ENCODE results near the gene LRP11.

LRP11 gene

DNA sequence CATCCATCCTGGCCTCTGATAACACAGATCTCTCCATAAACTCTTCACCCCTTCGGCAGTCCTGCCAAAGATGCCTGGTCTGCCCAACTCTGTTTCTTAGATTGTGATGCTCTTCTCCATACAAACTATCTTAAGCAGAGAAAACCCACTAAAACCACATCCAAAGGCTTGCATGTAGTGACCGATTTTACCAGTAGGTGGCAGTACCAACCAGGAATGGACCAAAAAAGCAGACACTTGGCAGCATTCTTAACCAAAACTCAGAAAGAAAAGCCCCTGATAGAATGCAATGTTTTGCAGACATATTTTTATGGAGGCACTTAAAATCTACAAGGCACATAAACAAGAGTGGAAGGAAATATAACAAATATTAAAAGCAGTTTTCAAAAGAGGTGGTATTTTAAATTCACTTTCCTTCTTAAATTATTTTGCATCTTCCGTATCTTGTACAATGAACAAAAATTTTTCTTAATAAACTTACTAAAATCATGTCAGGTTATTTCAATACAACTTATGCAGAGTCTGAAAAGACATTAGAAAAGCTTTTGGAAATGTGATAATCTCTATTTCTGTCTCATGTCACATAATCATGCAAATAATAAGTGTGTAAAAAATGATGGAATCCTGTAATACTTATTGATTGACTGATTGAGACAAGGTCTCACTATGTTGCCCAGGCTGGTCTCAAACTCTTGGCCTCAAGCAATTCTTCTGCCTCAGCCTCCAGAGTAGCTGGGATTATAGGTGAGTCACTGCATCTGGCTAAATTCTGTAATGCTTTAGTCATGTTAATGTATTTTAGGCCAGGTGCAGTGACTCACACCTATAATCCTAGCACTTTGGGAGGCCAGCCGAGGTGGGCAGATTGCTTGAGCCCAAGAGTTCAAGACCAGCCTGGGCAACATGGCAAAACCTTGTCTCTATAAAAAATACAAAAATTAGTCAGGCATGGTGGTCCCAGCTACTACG is 29.4 kb downstream of the LRP11 start:
- Histone ChIP-seq H3K27me3 (no peaks in the 10 kb centered on the region), H3K4me1 (no peaks in the 10 kb centered on the region; a peak in 1 of 20 replicates), H3K9ac (no peak overlapping the region), H3K4me3 (no peak overlapping the region), H4K20me1 (no peaks in the 10 kb centered on the region), H3K9me3 (replicated peaks in 1 of 11) (peaks cover 0 to 11% (median 5%) of the 10 kb centered on the region in 11 experiments; a peak in 10 of 22 replicates), H3K4me2 (no peak overlapping the region), H3K36me3 (peaks cover 0 to 4% (median 0%) of the 10 kb centered on the region in 11 experiments; a peak in 3 of 22 replicates), H3K27ac (no peak overlapping the region)
- TF ChIP-seq Cebpa-rat (IDR thresholded peaks at IDR 0.05) = no peak

DNA sequence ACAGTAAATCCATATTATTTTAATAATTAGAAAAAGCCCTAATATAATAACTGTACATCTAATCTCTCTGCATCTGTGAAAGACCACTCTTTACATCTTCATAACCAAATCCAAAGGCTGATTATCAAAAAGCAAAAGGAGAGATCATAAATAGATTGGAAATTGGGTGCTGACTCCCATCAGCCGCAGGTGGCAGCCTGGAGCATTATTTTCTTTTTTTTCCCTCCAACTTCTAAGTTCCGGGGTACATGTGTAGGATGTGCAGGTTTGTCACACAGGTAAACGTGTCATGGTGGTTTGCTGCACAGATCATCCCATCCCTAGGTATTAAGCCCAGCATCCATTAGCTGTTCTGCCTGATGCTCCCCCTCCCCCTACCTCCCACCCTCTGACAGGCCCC is 30.5 kb downstream of the LRP11 start:
- Histone ChIP-seq H3K9ac (no peak overlapping the region), H3K4me3 (no peak overlapping the region), H3K4me1 (no peaks in the 10 kb centered on the region; a peak in 1 of 20 replicates), H3K27ac (no peak overlapping the region), H3K36me3 (peaks cover 0 to 4% (median 0%) of the 10 kb centered on the region in 11 experiments; a peak in 3 of 22 replicates), H3K27me3 (no peaks in the 10 kb centered on the region), H4K20me1 (no peaks in the 10 kb centered on the region), H3K4me2 (no peak overlapping the region), H3K9me3 (replicated peaks in 1 of 11) (peaks cover 0 to 11% (median 5%) of the 10 kb centered on the region in 11 experiments; a peak in 10 of 22 replicates)
- TF ChIP-seq Cebpa-rat (IDR thresholded peaks at IDR 0.05) = no peak

DNA sequence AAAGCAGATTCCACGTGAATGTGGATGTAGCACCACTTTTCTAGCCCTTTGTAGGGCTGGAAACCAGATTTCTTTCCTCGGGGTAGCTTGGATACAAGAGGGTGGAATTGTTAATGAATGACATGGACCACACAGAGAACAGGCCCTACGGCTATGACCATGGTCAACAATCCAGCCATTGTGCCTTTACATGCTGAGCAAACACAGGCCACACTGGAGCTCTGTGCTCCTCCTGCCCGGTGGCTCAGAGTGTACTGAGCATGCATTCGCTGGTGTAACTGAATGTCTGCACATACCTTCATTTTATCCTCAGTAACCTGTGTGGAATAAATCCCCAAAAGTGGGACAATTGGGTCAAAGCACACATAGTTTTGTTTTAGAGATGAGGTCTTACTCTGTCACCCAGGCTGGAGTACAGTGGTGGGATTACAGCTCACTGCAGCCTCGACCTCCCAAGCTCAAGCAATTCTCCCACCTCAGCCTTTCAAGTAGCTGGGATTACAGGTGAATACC is 32.8 kb downstream of the LRP11 start:
- Histone ChIP-seq H3K27ac (no peak overlapping the region), H4K20me1 (no peaks in the 10 kb centered on the region), H3K27me3 (no peaks in the 10 kb centered on the region), H3K9ac (no peak overlapping the region), H3K9me3 (replicated peaks in 1 of 11) (peaks cover 0 to 11% (median 5%) of the 10 kb centered on the region in 11 experiments; a peak in 10 of 22 replicates), H3K4me2 (no peak overlapping the region), H3K4me3 (no peak overlapping the region), H3K36me3 (peaks cover 0 to 4% (median 0%) of the 10 kb centered on the region in 11 experiments; a peak in 3 of 22 replicates), H3K4me1 (no peaks in the 10 kb centered on the region; a peak in 1 of 20 replicates)
- no peak for TF ChIP-seq Cebpa-rat (IDR thresholded peaks at IDR 0.05)

DNA sequence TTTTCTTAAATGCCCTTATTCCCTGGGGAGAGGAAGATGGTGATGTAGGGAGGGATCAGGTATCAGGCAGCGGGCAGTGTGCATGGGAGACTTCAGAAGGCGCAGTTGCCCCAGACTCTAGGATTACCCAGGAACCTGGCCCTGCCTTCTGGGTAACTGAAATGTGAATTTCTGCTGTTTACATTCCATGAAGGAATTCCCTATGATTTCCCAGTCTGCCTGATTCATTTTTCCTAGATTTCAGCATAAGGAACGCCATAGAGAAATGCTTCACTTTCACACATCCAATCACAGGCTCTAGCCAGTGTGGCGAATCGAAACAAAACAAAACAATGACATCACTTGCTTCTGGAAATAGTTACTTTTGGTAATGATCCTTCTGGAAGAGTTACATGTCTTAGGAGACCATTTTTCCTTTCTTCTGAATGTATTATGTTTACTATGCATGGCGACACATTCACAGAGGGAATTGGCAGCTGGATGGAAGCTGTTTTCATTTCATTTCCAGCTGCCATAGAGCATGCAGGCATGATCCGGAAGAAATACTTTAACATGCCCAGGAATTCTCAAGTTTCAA is 33.3 kb downstream of the LRP11 start:
- no peak overlapping the region for H3K9ac ChIP-seq
- no peak for TF ChIP-seq Cebpa-rat (IDR thresholded peaks at IDR 0.05)

DNA sequence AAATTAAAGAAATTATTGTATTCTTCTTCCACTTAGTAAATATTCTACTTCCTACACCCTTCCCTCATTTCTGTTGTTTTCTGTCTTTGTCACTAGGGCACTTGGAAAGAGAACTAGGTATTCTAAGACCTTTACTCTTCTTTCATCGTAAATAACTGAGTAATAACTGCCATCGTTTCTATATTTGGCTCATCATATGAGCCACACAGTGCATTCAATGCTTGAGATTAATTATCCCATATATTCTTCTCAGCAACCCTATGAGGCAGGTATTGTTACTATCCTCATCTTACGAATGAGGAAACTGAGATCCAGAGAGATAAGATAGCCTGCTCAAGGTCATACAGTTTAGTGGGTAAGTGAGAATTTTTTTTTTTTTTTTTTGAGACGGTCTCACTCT is 38.9 kb downstream of the LRP11 start:
- Histone ChIP-seq H3K36me3 (peaks cover 0 to 9% (median 3%) of the 10 kb centered on the region in 11 experiments; a peak in 5 of 22 replicates), H3K27ac (no peak overlapping the region), H3K9ac (no peak overlapping the region), H3K4me1 (no peaks in the 10 kb centered on the region), H3K9me3 (replicated peaks in 1 of 11) (no peaks in the 10 kb centered on the region), H3K27me3 (no peaks in the 10 kb centered on the region), H3K4me2 (no peak overlapping the region), H4K20me1 (no peaks in the 10 kb centered on the region), H3K4me3 (no peak overlapping the region)
- TF ChIP-seq Cebpa-rat (IDR thresholded peaks at IDR 0.05) = no peak

More for the DNA sequence above, 33.3 kb downstream of the LRP11 start:
- no peaks in the 10 kb centered on the region for H4K20me1 ChIP-seq
- peaks cover 0 to 4% (median 0%) of the 10 kb centered on the region in 11 experiments; a peak in 5 of 22 replicates for H3K36me3 ChIP-seq
- H3K4me2 ChIP-seq = no peak overlapping the region
- H3K27me3 ChIP-seq = no peaks in the 10 kb centered on the region
- H3K4me3 ChIP-seq = no peak overlapping the region
- no peaks in the 10 kb centered on the region; a peak in 1 of 20 replicates for H3K4me1 ChIP-seq
- peaks cover 0 to 11% (median 5%) of the 10 kb centered on the region in 11 experiments; a peak in 10 of 22 replicates for H3K9me3 ChIP-seq (replicated peaks in 1 of 11)
- H3K27ac ChIP-seq = no peak overlapping the region

GRCh38 chr6:149823013-149823412 is 41.1 kb downstream of the LRP11 start:
- Histone ChIP-seq H3K9me3 (replicated peaks in 1 of 11) (no peaks in the 10 kb centered on the region), H3K27ac (no peak overlapping the region), H3K4me2 (no peak overlapping the region), H3K4me3 (no peak overlapping the region), H4K20me1 (no peaks in the 10 kb centered on the region), H3K27me3 (no peaks in the 10 kb centered on the region), H3K4me1 (no peaks in the 10 kb centered on the region), H3K36me3 (peaks cover 0 to 9% (median 3%) of the 10 kb centered on the region in 11 experiments; a peak in 5 of 22 replicates), H3K9ac (no peak overlapping the region)
- TF ChIP-seq Cebpa-rat (IDR thresholded peaks at IDR 0.05) = no peak

DNA sequence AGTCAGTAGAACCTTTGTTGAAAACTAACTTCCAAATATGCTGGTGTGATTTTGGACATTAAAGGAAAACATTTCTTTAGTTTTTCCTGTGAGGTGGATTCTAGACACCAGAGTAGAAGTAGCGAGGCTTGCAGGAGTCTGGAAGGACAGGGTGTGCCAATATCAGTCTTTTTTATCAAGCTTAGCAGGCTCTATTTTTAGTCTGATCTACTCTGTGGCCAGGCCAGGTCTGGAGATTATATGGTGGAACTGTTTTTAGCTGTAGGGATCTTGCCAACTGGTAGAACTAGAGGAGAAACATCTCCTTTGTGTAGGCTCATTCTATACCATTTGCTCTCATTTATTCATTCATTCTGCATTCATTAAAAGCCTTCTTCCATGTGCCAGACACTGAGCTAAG is 42.7 kb downstream of the LRP11 start:
- no peak for TF ChIP-seq Cebpa-rat (IDR thresholded peaks at IDR 0.05)
- no peak overlapping the region for H3K9ac ChIP-seq
- no peak overlapping the region for H3K4me3 ChIP-seq
- H3K27ac ChIP-seq = no peak overlapping the region
- no peaks in the 10 kb centered on the region for H4K20me1 ChIP-seq
- H3K9me3 ChIP-seq (replicated peaks in 1 of 11) = no peaks in the 10 kb centered on the region
- no peak overlapping the region for H3K4me2 ChIP-seq
- no peaks in the 10 kb centered on the region for H3K4me1 ChIP-seq
- peaks cover 0 to 9% (median 3%) of the 10 kb centered on the region in 11 experiments; a peak in 5 of 22 replicates for H3K36me3 ChIP-seq
- H3K27me3 ChIP-seq = no peaks in the 10 kb centered on the region

- Histone ChIP-seq H3K9me3 (replicated peaks in 1 of 11) (no peaks in the 10 kb centered on the region), H3K4me2 (no peak overlapping the region), H3K4me3 (no peak overlapping the region), H3K27me3 (no peaks in the 10 kb centered on the region), H3K36me3 (peaks cover 0 to 8% (median 0%) of the 10 kb centered on the region in 11 experiments; a peak in 3 of 22 replicates), H3K27ac (no peak overlapping the region), H4K20me1 (no peaks in the 10 kb centered on the region), H3K9ac (no peak overlapping the region), H3K4me1 (no peaks in the 10 kb centered on the region)
- TF ChIP-seq Cebpa-rat (IDR thresholded peaks at IDR 0.05) = no peak
Measured at GRCh38 chr6:149820506-149820905, 43.7 kb downstream of the LRP11 start.

- no peak overlapping the region for H3K27ac ChIP-seq
- H3K4me3 ChIP-seq = no peak overlapping the region
Measured at GRCh38 chr6:149815788-149816187, 48.4 kb downstream of the LRP11 start.

More at GRCh38 chr6:149815788-149816187, 48.4 kb downstream of the LRP11 start:
- no peak for TF ChIP-seq Cebpa-rat (IDR thresholded peaks at IDR 0.05)
- H3K4me1 ChIP-seq = no peaks in the 10 kb centered on the region
- no peak overlapping the region for H3K4me2 ChIP-seq
- H3K27me3 ChIP-seq = no peaks in the 10 kb centered on the region
- no peaks in the 10 kb centered on the region for H3K9me3 ChIP-seq (replicated peaks in 1 of 11)
- H4K20me1 ChIP-seq = no peaks in the 10 kb centered on the region
- H3K9ac ChIP-seq = no peak overlapping the region
- peaks cover 16 to 37% (median 27%) of the 10 kb centered on the region in 11 experiments; a peak in 21 of 22 replicates for H3K36me3 ChIP-seq
